Epithelial cell of proximal tubule (primary cell): ENCODE data around the gene LHX5. TPM values are rescaled to one million over a fixed set of nuclear protein-coding genes. Genes with fewer than 3 reads are reported as not detected.

Experiments used
- DNase-seq: peaks from one replicate; pipeline ENCODE4 v3.0.0-alpha.2; 2011; ENCODE audit warnings: low read depth
- H3K4me3 ChIP-seq: 2 replicates; pipeline ENCODE4 v1.5.1; 2011; ENCODE audit warnings: low read depth, mild to moderate bottlenecking, low read length
- CTCF ChIP-seq: conservative IDR thresholded peaks from 2 replicates; pipeline ENCODE4 v1.5.1; 2012; ENCODE audit warnings: low read depth, mild to moderate bottlenecking, low read length
- total RNA-seq: library from RNA; depleted of rRNA; stranded (reverse); fragments of >200 nt; gene quantifications from 2 replicates; pipeline ENCODE4 v1.2.3, GENCODE V29; 2015

LHX5 gene
- total RNA-seq, 1 donor from 2014 or later: 0.06 TPM

GRCh38 chr12:113459981-113460380 is 11.7 kb downstream of the LHX5 start:
- H3K4me3 ChIP-seq: no peak overlapping the region
- TF ChIP-seq CTCF: no peak
- no peak for DNase-seq

GRCh38 chr12:113457710-113458109 is 14.0 kb downstream of the LHX5 start:
- no peak overlapping the region for H3K4me3 ChIP-seq
- no peak for DNase-seq
- TF ChIP-seq CTCF: no peak

- TF ChIP-seq CTCF: no peak
- no peak overlapping the region for H3K4me3 ChIP-seq
- no peak for DNase-seq
Observed at GRCh38 chr12:113457185-113457584, 14.5 kb downstream of the LHX5 start.

- DNase-seq: no peak
- TF ChIP-seq CTCF: no peak
- H3K4me3 ChIP-seq: no peak overlapping the region
Observed at GRCh38 chr12:113456761-113457160, 14.9 kb downstream of the LHX5 start.

- DNase-seq: no peak
- H3K4me3 ChIP-seq: no peak overlapping the region
- no peak for TF ChIP-seq CTCF
Observed at GRCh38 chr12:113456199-113456598, 15.5 kb downstream of the LHX5 start.

GRCh38 chr12:113453330-113453729 is 18.3 kb downstream of the LHX5 start:
- H3K4me3 ChIP-seq: no peak overlapping the region
- no peak for TF ChIP-seq CTCF

GRCh38 chr12:113452458-113452857 is 19.2 kb downstream of the LHX5 start:
- no peak for TF ChIP-seq CTCF
- no peak overlapping the region for H3K4me3 ChIP-seq
- DNase-seq: no peak

More at GRCh38 chr12:113453330-113453729, 18.3 kb downstream of the LHX5 start:
- DNase-seq: no peak
